HG03571 (cell line): ENCODE data around the gene SBF1.
"Not testable (repeated sequence)": the region's sequence is repeated elsewhere in the genome, so short reads cannot be mapped to it uniquely, and the experiment has no call there.

ENCODE experiments used
- ATAC-seq: cut with Tn5 transposase; IDR thresholded peaks from one replicate; pipeline ENCODE4 v1.9.1; 2021; ENCODE audit not compliant: unreplicated experiment

SBF1 gene

GRCh38 chr22:50432131-50432876, 42.5 kb downstream of the SBF1 start:
- ATAC-seq, result no peak

- ATAC-seq, result no peak
Measured at GRCh38 chr22:50425179-50425916, 49.5 kb downstream of the SBF1 start.

GRCh38 chr22:50423956-50424355, 50.9 kb downstream of the SBF1 start:
- no peak for ATAC-seq

GRCh38 chr22:50422961-50423815, 51.6 kb downstream of the SBF1 start:
- no peak for ATAC-seq

GRCh38 chr22:50422046-50422445, 52.8 kb downstream of the SBF1 start:
- no peak for ATAC-seq

GRCh38 chr22:50420581-50420980, 54.3 kb downstream of the SBF1 start:
- ATAC-seq, result no peak

- no peak for ATAC-seq
Measured at GRCh38 chr22:50420015-50420414, 54.8 kb downstream of the SBF1 start.

- no peak for ATAC-seq
Measured at GRCh38 chr22:50419116-50419515, 55.7 kb downstream of the SBF1 start.

- no peak for ATAC-seq
Measured at GRCh38 chr22:50418624-50419023, 56.2 kb downstream of the SBF1 start.

GRCh38 chr22:50417411-50418210, 57.2 kb downstream of the SBF1 start:
- ATAC-seq, result no peak

GRCh38 chr22:50416996-50417395, 57.8 kb downstream of the SBF1 start:
- no peak for ATAC-seq

- no peak for ATAC-seq
Measured at GRCh38 chr22:50415426-50415825, 59.4 kb downstream of the SBF1 start.

- ATAC-seq, result no peak
Measured at GRCh38 chr22:50414476-50415248, 60.2 kb downstream of the SBF1 start.

GRCh38 chr22:50408954-50409353, 65.9 kb downstream of the SBF1 start:
- ATAC-seq, result not testable (repeated sequence)

- ATAC-seq, result no peak
Measured at GRCh38 chr22:50408311-50408710, 66.5 kb downstream of the SBF1 start.

- no peak for ATAC-seq
Measured at GRCh38 chr22:50406416-50407170, 68.2 kb downstream of the SBF1 start.

GRCh38 chr22:50403701-50404101, 71.1 kb downstream of the SBF1 start:
- ATAC-seq, result no peak

- ATAC-seq, result no peak
Measured at GRCh38 chr22:50401907-50402306, 72.9 kb downstream of the SBF1 start.

GRCh38 chr22:50400931-50401330, 73.9 kb downstream of the SBF1 start:
- ATAC-seq, result no peak
